Measurements from ENCODE around the gene AKT3. TPM values are rescaled to one million over a fixed set of nuclear protein-coding genes. Genes with fewer than 3 reads are reported as not detected.

Gene AKT3
- total RNA-seq, 1 experiment from 2014 or later = 18.7 TPM

- BruUV-seq (replicated peaks) = no TSS peak
- no peaks in the 10 kb centered on the region for H4K20me1 ChIP-seq (ENCODE audit: low read length)
- no peak for TF ChIP-seq CTCF (conservative IDR thresholded peaks at IDR 0.05; ENCODE audit: low read depth, low read length)
- TF ChIP-seq EZH2phosphoT487 (IDR thresholded peaks at IDR 0.05; ENCODE audit: borderline replicate concordance, low read length) = no peak
- TF ChIP-seq EZH2 (IDR thresholded peaks at IDR 0.05; ENCODE audit: low read length, unreplicated experiment) = no peak
- ATAC-seq (peak; percentile 21; the same call in 1 of the 2 replicates), DNase-seq (peak; percentile 19)
- H3K36me3 ChIP-seq (ENCODE audit: low read depth, low read length) = no peaks in the 10 kb centered on the region
- no peaks in the 10 kb centered on the region for H3K27me3 ChIP-seq (ENCODE audit: low read length)
- no peaks in the 10 kb centered on the region for H3K79me2 ChIP-seq (ENCODE audit: low read length)
- no peaks in the 10 kb centered on the region for H3K9me3 ChIP-seq (ENCODE audit: low read length)
- no peaks in the 10 kb centered on the region for H3K9me2 ChIP-seq (replicated peaks; ENCODE audit: low read length)
- POLR2A ChIA-PET (ENCODE audit: unreplicated experiment) = no interaction called here
- H3K4me1 ChIP-seq (ENCODE audit: insufficient read depth, low read length) = peaks cover 29% of the 10 kb centered on the region
- no peak overlapping the region for H3K9ac ChIP-seq (ENCODE audit: low read length)
- peak overlapping the region; percentile 9 for H3K27ac ChIP-seq (ENCODE audit: low read length)
- H3K4me3 ChIP-seq (ENCODE audit: low read length) = no peak overlapping the region
- no peaks in the 10 kb centered on the region for H3F3A ChIP-seq (ENCODE audit: low read length, unreplicated experiment)
- intact Hi-C loops (cut with micrococcal nuclease) = loop anchor here (10.0 kb wide), 1 partner anchor 295 kb away; no protein-coding TSS in a partner anchor
- CTCF ChIA-PET = no interaction called here
- no peak overlapping the region for H2AFZ ChIP-seq (ENCODE audit: low read length)
- H3K4me2 ChIP-seq (ENCODE audit: low read length) = peak overlapping the region; percentile 39
Measured at GRCh38 chr1:243719476-243719875, 130.6 kb downstream of the AKT3 start.

GRCh38 chr1:243718893-243719292 lies 131.2 kb downstream of the AKT3 start:
- H2AFZ ChIP-seq (ENCODE audit: low read length) = no peak overlapping the region
- H3K27ac ChIP-seq (ENCODE audit: low read length) = peak overlapping the region; percentile 9
- DNase-seq = peak; percentile 90
- peak; percentile 83 for ATAC-seq
- peaks cover 29% of the 10 kb centered on the region for H3K4me1 ChIP-seq (ENCODE audit: insufficient read depth, low read length)
- H4K20me1 ChIP-seq (ENCODE audit: low read length) = no peaks in the 10 kb centered on the region
- no peaks in the 10 kb centered on the region for H3K36me3 ChIP-seq (ENCODE audit: low read depth, low read length)
- no peak overlapping the region for H3K4me3 ChIP-seq (ENCODE audit: low read length)
- ChIA-PET POLR2A (ENCODE audit: unreplicated experiment) (no interaction called here), CTCF (no interaction called here)
- no TSS peak for BruUV-seq (replicated peaks)
- TF ChIP-seq EZH2phosphoT487 (IDR thresholded peaks at IDR 0.05; ENCODE audit: borderline replicate concordance, low read length) = no peak
- TF ChIP-seq EZH2 (IDR thresholded peaks at IDR 0.05; ENCODE audit: low read length, unreplicated experiment) = no peak
- intact Hi-C loops (cut with micrococcal nuclease) = loop anchor here (10.0 kb wide), 1 partner anchor 296 kb away; no protein-coding TSS in a partner anchor
- no peaks in the 10 kb centered on the region for H3F3A ChIP-seq (ENCODE audit: low read length, unreplicated experiment)
- no peaks in the 10 kb centered on the region for H3K9me3 ChIP-seq (ENCODE audit: low read length)
- no peaks in the 10 kb centered on the region for H3K9me2 ChIP-seq (replicated peaks; ENCODE audit: low read length)
- H3K9ac ChIP-seq (ENCODE audit: low read length) = no peak overlapping the region
- H3K4me2 ChIP-seq (ENCODE audit: low read length) = peak overlapping the region; percentile 39
- no peaks in the 10 kb centered on the region for H3K27me3 ChIP-seq (ENCODE audit: low read length)
- no peaks in the 10 kb centered on the region for H3K79me2 ChIP-seq (ENCODE audit: low read length)

- H3K36me3 ChIP-seq (ENCODE audit: low read depth, low read length) = no peaks in the 10 kb centered on the region
- H4K20me1 ChIP-seq (ENCODE audit: low read length) = no peaks in the 10 kb centered on the region
- ATAC-seq = no peak
- ChIA-PET CTCF (no interaction called here), POLR2A (ENCODE audit: unreplicated experiment) (no interaction called here)
- BruUV-seq (replicated peaks) = no TSS peak
- H3K9ac ChIP-seq (ENCODE audit: low read length) = no peak overlapping the region
- no peak overlapping the region for H2AFZ ChIP-seq (ENCODE audit: low read length)
- H3K27me3 ChIP-seq (ENCODE audit: low read length) = no peaks in the 10 kb centered on the region
- no peaks in the 10 kb centered on the region for H3K9me3 ChIP-seq (ENCODE audit: low read length)
- H3F3A ChIP-seq (ENCODE audit: low read length, unreplicated experiment) = no peaks in the 10 kb centered on the region
- H3K79me2 ChIP-seq (ENCODE audit: low read length) = no peaks in the 10 kb centered on the region
- intact Hi-C loops (cut with micrococcal nuclease) = loop anchor here (10.0 kb wide), 1 partner anchor 297 kb away; no protein-coding TSS in a partner anchor
- no peak overlapping the region for H3K4me3 ChIP-seq (ENCODE audit: low read length)
- no peak overlapping the region for H3K27ac ChIP-seq (ENCODE audit: low read length)
- TF ChIP-seq EZH2phosphoT487 (IDR thresholded peaks at IDR 0.05; ENCODE audit: borderline replicate concordance, low read length) = no peak
- H3K4me2 ChIP-seq (ENCODE audit: low read length) = no peak overlapping the region
- H3K9me2 ChIP-seq (replicated peaks; ENCODE audit: low read length) = no peaks in the 10 kb centered on the region
- no peak for DNase-seq
- peaks cover 29% of the 10 kb centered on the region for H3K4me1 ChIP-seq (ENCODE audit: insufficient read depth, low read length)
Measured at GRCh38 chr1:243718022-243718421, 132.0 kb downstream of the AKT3 start.

- H3K4me2 ChIP-seq (ENCODE audit: low read length) = no peak overlapping the region
- no peak overlapping the region for H3K4me3 ChIP-seq (ENCODE audit: low read length)
- ATAC-seq (peak; percentile 47), DNase-seq (peak; percentile 50)
- H3K4me1 ChIP-seq (ENCODE audit: insufficient read depth, low read length) = peaks cover 29% of the 10 kb centered on the region
- H3K9ac ChIP-seq (ENCODE audit: low read length) = no peak overlapping the region
- no peaks in the 10 kb centered on the region for H3F3A ChIP-seq (ENCODE audit: low read length, unreplicated experiment)
- no peak for TF ChIP-seq EZH2phosphoT487 (IDR thresholded peaks at IDR 0.05; ENCODE audit: borderline replicate concordance, low read length)
- no peak for TF ChIP-seq CTCF (conservative IDR thresholded peaks at IDR 0.05; ENCODE audit: low read depth, low read length)
- TF ChIP-seq EZH2 (IDR thresholded peaks at IDR 0.05; ENCODE audit: low read length, unreplicated experiment) = no peak
- ChIA-PET POLR2A (ENCODE audit: unreplicated experiment) (no interaction called here), CTCF (no interaction called here)
- no peak overlapping the region for H3K27ac ChIP-seq (ENCODE audit: low read length)
- H4K20me1 ChIP-seq (ENCODE audit: low read length) = no peaks in the 10 kb centered on the region
- no peaks in the 10 kb centered on the region for H3K9me2 ChIP-seq (replicated peaks; ENCODE audit: low read length)
- H2AFZ ChIP-seq (ENCODE audit: low read length) = no peak overlapping the region
- H3K79me2 ChIP-seq (ENCODE audit: low read length) = no peaks in the 10 kb centered on the region
- H3K36me3 ChIP-seq (ENCODE audit: low read depth, low read length) = no peaks in the 10 kb centered on the region
- H3K9me3 ChIP-seq (ENCODE audit: low read length) = no peaks in the 10 kb centered on the region
- no peaks in the 10 kb centered on the region for H3K27me3 ChIP-seq (ENCODE audit: low read length)
- intact Hi-C loops (cut with micrococcal nuclease) = loop anchor here (10.0 kb wide), 1 partner anchor 298 kb away; no protein-coding TSS in a partner anchor
- no TSS peak for BruUV-seq (replicated peaks)
Measured at GRCh38 chr1:243716906-243717305, 133.1 kb downstream of the AKT3 start.
